Common myeloid progenitor, CD34-positive (primary cell): ENCODE data around the gene C1orf174. TPM values are rescaled to one million over a fixed set of nuclear protein-coding genes. Genes with fewer than 3 reads are reported as not detected.

Source experiments
- CTCF ChIA-PET: fragments of 350-600 bp; sonication (Branson Sonifier 250); formaldehyde crosslinking; loops from one replicate; lab custom pipeline; 2021; ENCODE audit warnings: antibody characterized with exemption; lab: Charles Lee
- POLR2A ChIA-PET: fragments of 350-600 bp; sonication (Branson Sonifier 250); formaldehyde crosslinking; loops from one replicate; lab custom pipeline; 2021; ENCODE audit warnings: antibody characterized with exemption; lab: Charles Lee
- DNase-seq, 3 donors: peaks; one replicate each; pipeline versions ENCODE4 v3.0.0 to v3.0.0-alpha.2; 2013
- H3K27ac ChIP-seq, 2 experiments: 1 replicate in 1 of 2; 2 replicates in 1 of 2; pipeline ENCODE4 v1.7.0; 2013; ENCODE audit warnings: inconsistent platforms in 2 of 2, low read length in 2 of 2, mild to moderate bottlenecking in 2 of 2, low read depth in 1 of 2, moderate library complexity in 1 of 2; ENCODE audit not compliant: severe bottlenecking in 2 of 2, insufficient read depth in 1 of 2, poor library complexity in 1 of 2
- H3K27me3 ChIP-seq, 5 experiments: replicated peaks in 2 of 5; 1 replicate in 3 of 5; 2 replicates in 2 of 5; pipeline versions ENCODE4 v1.6.1 to v1.7.0; 2013; ENCODE audit warnings: low read length in 4 of 5, mild to moderate bottlenecking in 2 of 5, moderate library complexity in 2 of 5, inconsistent platforms in 1 of 5; ENCODE audit not compliant: insufficient read depth in 5 of 5, control insufficient read depth in 4 of 5
- H3K36me3 ChIP-seq, 4 experiments: 1 replicate in 2 of 4; 2 replicates in 2 of 4; pipeline versions ENCODE4 v1.6.1 to v1.7.0; 2013; ENCODE audit warnings: low read length in 3 of 4, control low read depth in 1 of 4, mild to moderate bottlenecking in 1 of 4; ENCODE audit not compliant: control insufficient read depth in 4 of 4, insufficient read depth in 4 of 4
- H3K4me1 ChIP-seq, 4 experiments: 1 replicate in 3 of 4; 2 replicates in 1 of 4; pipeline versions ENCODE4 v1.6.1 to v1.7.1; 2013; ENCODE audit warnings: low read length in 3 of 4, mild to moderate bottlenecking in 3 of 4, control low read depth in 1 of 4, inconsistent platforms in 1 of 4, moderate library complexity in 1 of 4; ENCODE audit not compliant: control insufficient read depth in 4 of 4, insufficient read depth in 4 of 4; ENCODE audit errors: control extremely low read depth in 1 of 4
- H3K4me3 ChIP-seq, 7 experiments: 1 replicate in 4 of 7; 2 replicates in 3 of 7; pipeline versions ENCODE4 v1.5.1 to v1.7.0; 2013; ENCODE audit warnings: mild to moderate bottlenecking in 7 of 7, low read length in 6 of 7, moderate library complexity in 6 of 7, inconsistent platforms in 2 of 7, low read depth in 2 of 7, control low read depth in 1 of 7; ENCODE audit not compliant: insufficient read depth in 4 of 7, control insufficient read depth in 1 of 7; ENCODE audit errors: extremely low read depth in 1 of 7
- H3K9me3 ChIP-seq, 5 experiments: 1 replicate in 4 of 5; 2 replicates in 1 of 5; pipeline versions ENCODE4 v1.6.1 to v1.7.1; 2013; ENCODE audit warnings: low read length in 4 of 5, mild to moderate bottlenecking in 2 of 5, inconsistent platforms in 1 of 5, low read depth in 1 of 5, moderate library complexity in 1 of 5; ENCODE audit not compliant: control insufficient read depth in 4 of 5, insufficient read depth in 2 of 5; ENCODE audit errors: control extremely low read depth in 1 of 5
- WGBS: methylation state at CpG from one replicate; pipeline ENCODE4 v1.1.5; 2013; ENCODE audit not compliant: insufficient coverage; 5-methylcytosine and 5-hydroxymethylcytosine counted together
- polyA plus RNA-seq: library from polyadenylated mRNA; unstranded; fragments of 120-200 nt; gene quantifications from one replicate; pipeline ENCODE4 v1.2.1, GENCODE V29; 2013

The C1orf174 gene
- 19.6 TPM for polyA plus RNA-seq

DNA sequence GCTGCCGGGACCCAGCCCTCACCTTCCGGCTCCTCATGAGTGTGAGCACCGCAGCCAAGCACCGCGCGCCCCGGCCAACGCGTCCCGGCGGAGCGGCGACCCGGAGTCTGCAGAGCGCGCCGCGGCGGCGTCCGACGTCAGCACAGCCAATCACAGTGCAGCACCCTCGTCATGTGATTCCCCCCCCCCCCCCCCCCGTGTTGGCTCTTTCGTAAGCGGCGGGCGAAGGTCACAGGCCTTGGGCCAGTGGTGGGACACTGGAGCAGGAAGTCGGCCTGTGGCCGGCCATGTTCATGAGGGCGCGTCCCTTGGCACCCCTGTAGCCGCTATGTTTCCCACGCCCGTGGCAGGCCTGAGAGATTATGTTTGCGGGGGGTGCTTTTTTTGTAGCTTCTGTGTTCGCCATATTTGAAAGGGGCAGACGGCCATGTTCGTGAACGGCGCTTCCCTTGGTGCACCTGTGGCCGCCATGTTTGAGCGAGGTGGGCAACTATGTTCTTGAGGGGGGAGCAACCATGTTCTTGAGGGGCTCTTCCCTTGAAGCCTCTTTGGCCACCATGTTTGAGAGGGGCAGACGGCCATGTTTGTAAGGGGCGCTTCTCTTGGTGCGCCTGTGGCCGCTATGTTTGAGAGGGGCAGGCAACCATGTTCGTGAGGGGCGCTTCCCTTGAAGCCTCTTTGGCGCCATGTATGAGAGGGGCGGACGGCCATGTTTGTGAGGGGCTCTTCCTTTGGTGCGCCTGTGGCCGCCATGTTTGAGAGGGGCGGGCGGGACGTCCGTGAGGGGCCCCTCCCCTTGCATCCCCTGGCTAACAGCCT, at the start of gene C1orf174:
TSS of gene C1orf174 (minus strand) at position 123 of the 819 bp plus-strand sequence. CDS start at position 37, 86 bp downstream.
- H3K27me3 ChIP-seq: no peaks in the 10 kb centered on the region
- CTCF ChIA-PET: interaction anchor here (1.0 to 3.0 kb wide), 7 partner anchors 9 to 107 kb away, joined by 3 to 16 read pairs (median 4); partner anchors contain the start of genes CEP104 and DFFB

DNA sequence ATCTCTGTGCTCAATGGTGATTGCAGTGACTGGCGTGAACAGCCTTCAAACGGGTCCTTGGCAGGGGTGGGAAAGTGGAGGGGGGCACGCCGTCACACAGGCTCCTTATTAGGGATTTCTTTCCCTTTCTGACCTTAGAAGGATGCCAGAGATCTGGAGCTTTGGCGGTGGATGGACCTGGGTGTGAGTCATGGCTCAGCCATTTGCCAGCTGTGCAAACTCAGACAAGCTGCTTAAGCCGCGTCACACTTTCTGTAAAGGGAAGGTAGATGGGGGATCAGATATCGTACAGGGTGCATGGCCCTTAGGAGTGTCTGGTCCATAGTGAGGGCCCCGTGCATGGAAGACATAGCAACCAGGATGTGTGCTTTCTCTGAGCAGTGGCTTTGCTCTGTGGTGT, 48.3 kb upstream of the C1orf174 start:
- Histone ChIP-seq H3K9me3 (peaks cover 0 to 5% (median 0%) of the 10 kb centered on the region in 5 experiments), H3K36me3 (no peaks in the 10 kb centered on the region), H3K27me3 (peaks cover 0 to 38% (median 2%) of the 10 kb centered on the region in 5 experiments), H3K4me3 (no peak overlapping the region), H3K27ac (no peak overlapping the region), H3K4me1 (no peaks in the 10 kb centered on the region)
- 100% methylated on average over 6 of the region's 9 CpGs for WGBS
- ChIA-PET CTCF (no interaction called here), POLR2A (no interaction called here)
- DNase-seq: no peak

More for the DNA sequence above, at the start of gene C1orf174:
- peaks cover 0 to 13% (median 6%) of the 10 kb centered on the region in 4 experiments for H3K36me3 ChIP-seq
- POLR2A ChIA-PET: interaction anchor here (0.7 to 1.8 kb wide), 4 partner anchors 9 to 43 kb away, joined by 4 to 8 read pairs (median 5); partner anchors contain the start of genes CEP104 and DFFB
- H3K4me1 ChIP-seq: peaks cover 1 to 39% (median 36%) of the 10 kb centered on the region in 4 experiments
- peak within 1 kb of the TSS; percentile 85 to 95 for H3K27ac ChIP-seq
- H3K9me3 ChIP-seq: peaks cover 0 to 11% (median 6%) of the 10 kb centered on the region in 5 experiments
- peak within 1 kb of the TSS; percentile 76 to 95 (median 88) for H3K4me3 ChIP-seq
- DNase-seq: peak; percentile 100
- 0% methylated on average over 37 of the region's 58 CpGs for WGBS

GRCh38 chr1:3945916-3946840, 46.1 kb upstream of the C1orf174 start:
- Histone ChIP-seq H3K27ac (no peak overlapping the region), H3K36me3 (no peaks in the 10 kb centered on the region), H3K9me3 (peaks cover 0 to 5% (median 0%) of the 10 kb centered on the region in 5 experiments), H3K4me1 (no peaks in the 10 kb centered on the region), H3K27me3 (peaks cover 0 to 39% (median 2%) of the 10 kb centered on the region in 5 experiments), H3K4me3 (no peak overlapping the region)
- no peak for DNase-seq
- 92% methylated on average over 21 of the region's 22 CpGs for WGBS
- POLR2A ChIA-PET: no interaction called here
- CTCF ChIA-PET: no interaction called here

GRCh38 chr1:3945222-3945621, 45.1 kb upstream of the C1orf174 start:
- no peak overlapping the region for H3K4me3 ChIP-seq
- H3K9me3 ChIP-seq: peaks cover 0 to 5% (median 0%) of the 10 kb centered on the region in 5 experiments
- 94% methylated on average over 11 of the region's 12 CpGs for WGBS
- DNase-seq: no peak
- CTCF ChIA-PET: no interaction called here
- POLR2A ChIA-PET: no interaction called here
- no peak overlapping the region for H3K27ac ChIP-seq
- peaks cover 0 to 43% (median 6%) of the 10 kb centered on the region in 5 experiments for H3K27me3 ChIP-seq
- no peaks in the 10 kb centered on the region for H3K4me1 ChIP-seq
- H3K36me3 ChIP-seq: no peaks in the 10 kb centered on the region

- H3K27me3 ChIP-seq: peaks cover 0 to 43% (median 7%) of the 10 kb centered on the region in 5 experiments
- peaks cover 0 to 5% (median 0%) of the 10 kb centered on the region in 5 experiments for H3K9me3 ChIP-seq
- H3K36me3 ChIP-seq: no peaks in the 10 kb centered on the region
- DNase-seq: no peak
- H3K4me3 ChIP-seq: no peak overlapping the region
- no peak overlapping the region for H3K27ac ChIP-seq
- no peaks in the 10 kb centered on the region for H3K4me1 ChIP-seq
- CTCF ChIA-PET: no interaction called here
- 81% methylated on average over 12 of the region's 13 CpGs for WGBS
- POLR2A ChIA-PET: no interaction called here
Observed at GRCh38 chr1:3944578-3945125, 44.6 kb upstream of the C1orf174 start.

GRCh38 chr1:3943806-3944577, 43.9 kb upstream of the C1orf174 start:
- Histone ChIP-seq H3K9me3 (peaks cover 0 to 5% (median 0%) of the 10 kb centered on the region in 5 experiments), H3K4me1 (no peaks in the 10 kb centered on the region), H3K27ac (no peak overlapping the region), H3K36me3 (no peaks in the 10 kb centered on the region), H3K27me3 (peaks cover 0 to 44% (median 7%) of the 10 kb centered on the region in 5 experiments), H3K4me3 (no peak overlapping the region)
- 87% methylated on average over 29 of the region's 29 CpGs for WGBS
- ChIA-PET CTCF (no interaction called here), POLR2A (no interaction called here)
- DNase-seq: no peak
